NCI-H2081 treated with DMSO at 0.1 percent for 48 hours (cell line): ENCODE data around the gene PIK3R3.
A peak's percentile ranks its signal among the peaks of the same experiment; 100 is the strongest.

Experiments used
- DNase-seq: peaks from one replicate; lab custom pipeline; 2025; lab: John Stamatoyannopoulos, UW

Gene PIK3R3

GRCh38 chr1:46132529-46133180 is at the start of gene PIK3R3:
TSS of gene PIK3R3 (minus strand) at chr1:46132629. CDS start at chr1:46131952, 677 bp downstream.
- DNase-seq = peak; percentile 95

DNA sequence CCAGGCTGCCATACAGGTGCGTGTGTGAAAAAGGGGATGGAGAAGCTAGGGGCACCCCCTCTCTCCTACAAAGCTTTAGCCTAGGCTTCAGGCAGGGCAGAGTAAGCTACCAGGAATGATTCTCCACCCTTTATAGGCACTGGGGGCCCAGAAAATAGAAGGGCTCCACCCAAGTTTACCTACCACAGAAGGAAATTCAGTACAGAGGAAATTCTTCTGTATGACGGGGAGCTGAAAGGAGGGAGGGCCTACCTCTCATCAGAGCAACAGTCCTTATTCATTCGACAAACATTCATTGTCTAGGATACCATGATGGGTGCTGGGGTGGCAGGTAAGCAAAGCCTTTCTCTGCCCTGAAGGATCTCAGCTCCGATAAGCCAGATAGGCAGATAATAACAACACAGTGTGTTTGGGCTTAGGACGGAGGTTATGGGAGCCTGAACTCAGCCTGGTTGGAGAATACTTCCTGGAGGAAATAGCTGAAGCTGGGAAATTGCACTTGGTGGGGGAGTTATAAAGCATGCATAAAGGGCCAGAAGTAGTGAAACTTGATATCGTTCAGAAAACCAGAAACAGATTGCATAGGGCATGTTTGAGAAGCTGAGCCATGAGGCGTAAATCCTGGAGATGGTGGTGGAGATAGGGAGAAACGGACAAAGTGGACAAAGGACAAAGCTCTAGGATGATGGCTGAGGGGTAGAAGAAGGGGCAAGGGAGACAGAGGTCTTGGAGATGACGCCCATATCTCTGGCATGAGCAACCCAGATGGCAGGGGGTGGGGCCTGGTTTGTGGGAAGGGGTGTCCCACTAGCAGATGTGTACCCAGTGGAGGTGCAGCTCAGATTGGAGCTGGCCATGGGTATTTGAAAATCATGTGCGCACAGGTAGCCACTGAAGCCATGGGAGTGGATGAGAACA is 49.2 kb upstream of the PIK3R3 start:
- no peak for DNase-seq

DNA sequence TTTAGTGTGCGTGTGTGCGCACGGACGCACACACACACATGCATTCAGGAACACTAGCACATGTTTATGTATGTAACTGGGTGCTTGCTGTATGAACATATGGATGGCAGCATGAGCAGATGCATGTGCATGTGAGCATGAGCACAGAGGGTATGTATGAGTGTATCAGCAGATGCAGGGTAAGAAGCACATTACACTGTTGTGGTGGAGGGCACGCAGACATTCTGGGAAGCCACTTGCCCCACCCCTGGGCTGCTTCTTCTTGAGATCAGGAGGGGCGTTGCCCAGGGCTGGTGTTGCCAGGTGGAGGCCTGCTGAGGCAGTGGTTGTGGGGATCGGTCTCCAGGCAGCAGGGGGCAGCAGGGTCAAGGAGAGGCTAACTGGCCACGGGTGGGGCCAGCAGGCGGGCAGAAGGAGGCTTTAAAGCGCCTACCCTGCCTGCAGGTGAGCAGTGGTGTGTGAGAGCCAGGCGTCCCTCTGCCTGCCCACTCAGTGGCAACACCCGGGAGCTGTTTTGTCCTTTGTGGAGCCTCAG is 47.7 kb upstream of the PIK3R3 start:
- no peak for DNase-seq

- peak; percentile 53 for DNase-seq
These were observed 47.0 kb upstream of the PIK3R3 start for GRCh38 chr1:46179138-46180081.

- no peak for DNase-seq
These were observed 43.9 kb upstream of the PIK3R3 start, which contains the start of gene P3R3URF for GRCh38 chr1:46176211-46176865. TSS of gene P3R3URF (minus strand) at chr1:46176488. CDS start at chr1:46176471, 17 bp downstream.

DNA sequence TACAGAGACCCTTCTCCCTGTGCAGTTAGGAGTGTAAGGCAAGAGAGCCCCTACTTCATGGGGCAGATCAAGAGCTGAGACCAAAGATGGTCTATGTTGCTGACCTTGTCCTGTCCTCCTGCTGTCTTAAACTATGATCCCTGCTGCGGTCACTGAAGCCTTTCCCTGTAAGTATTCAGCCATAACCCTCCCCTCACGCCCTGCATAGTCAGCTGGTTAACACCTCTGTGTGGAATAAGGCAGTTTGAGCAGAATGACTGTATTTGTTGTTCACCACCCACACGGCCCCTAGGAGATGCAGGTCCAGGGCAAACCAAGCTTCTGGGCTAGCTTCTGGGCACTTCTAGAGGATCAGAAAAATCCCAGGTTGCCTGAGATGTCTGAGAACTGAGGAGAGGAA is 42.8 kb upstream of the PIK3R3 start:
- DNase-seq = no peak

DNA sequence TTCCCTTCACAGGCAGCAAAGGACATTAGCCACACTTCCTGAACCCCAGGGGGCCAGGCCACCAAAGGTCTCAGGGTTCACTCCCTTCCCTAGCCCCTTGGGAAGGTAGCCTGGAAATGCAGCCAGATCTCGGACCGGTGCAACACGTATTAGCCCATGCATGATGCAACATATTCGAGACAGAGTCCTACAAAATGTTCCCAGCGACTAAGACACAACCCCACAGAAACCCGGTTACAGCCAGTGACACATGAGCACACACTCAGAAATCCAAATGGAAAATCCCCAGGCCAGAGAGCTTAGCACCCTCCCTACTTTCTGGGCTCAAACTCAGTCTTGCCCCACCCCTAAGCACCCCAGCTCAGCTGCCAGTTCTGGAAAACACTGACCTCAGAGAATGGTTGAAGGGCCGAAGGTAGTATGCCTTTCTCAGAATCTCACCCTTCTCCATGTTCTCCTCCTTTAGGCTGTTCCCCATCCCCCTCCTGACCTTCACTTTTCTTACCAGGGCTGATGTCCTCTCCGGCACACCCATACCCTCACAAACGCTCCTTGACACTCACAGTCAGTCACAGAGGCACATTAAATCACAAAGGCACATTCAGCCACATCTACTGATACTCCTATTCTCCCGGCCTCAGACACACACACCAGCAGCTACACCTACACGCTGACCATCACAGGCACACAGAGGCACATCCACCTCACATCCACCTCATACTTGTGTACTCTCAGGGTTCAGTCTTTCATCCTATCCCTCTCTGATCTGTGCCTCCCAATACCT is 42.2 kb upstream of the PIK3R3 start, which contains the start of gene TSPAN1:
TSS of gene TSPAN1 (plus strand) at position 640 of the 784 bp plus-strand sequence. CDS start 6,021 bp downstream, outside the sequence.
- no peak for DNase-seq

DNA sequence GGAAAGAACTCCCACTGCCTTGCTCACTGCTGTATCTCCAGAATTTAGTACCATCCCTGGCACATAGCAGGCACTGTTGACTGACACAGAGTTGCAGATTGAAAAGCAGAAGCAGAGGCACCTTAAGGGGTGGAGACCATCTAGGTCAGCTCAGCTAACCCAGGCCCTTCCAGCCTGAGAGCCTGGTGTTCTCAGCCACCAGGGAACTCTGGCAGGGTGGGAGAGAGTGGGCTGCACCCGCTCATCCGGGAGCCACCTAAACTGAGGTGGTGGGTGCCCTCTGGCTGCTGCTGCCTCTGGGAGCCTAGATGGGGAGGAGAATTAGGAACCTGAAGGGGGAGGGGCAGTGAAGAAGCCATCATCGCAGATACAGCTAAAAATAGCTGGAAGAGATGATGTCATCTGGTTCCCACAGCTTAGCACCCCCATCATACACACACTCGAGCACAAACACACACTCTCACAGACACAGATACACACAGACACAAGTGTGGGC is 41.0 kb upstream of the PIK3R3 start:
- no peak for DNase-seq

- no peak for DNase-seq
These were observed 39.9 kb upstream of the PIK3R3 start for GRCh38 chr1:46172321-46172720.

DNA sequence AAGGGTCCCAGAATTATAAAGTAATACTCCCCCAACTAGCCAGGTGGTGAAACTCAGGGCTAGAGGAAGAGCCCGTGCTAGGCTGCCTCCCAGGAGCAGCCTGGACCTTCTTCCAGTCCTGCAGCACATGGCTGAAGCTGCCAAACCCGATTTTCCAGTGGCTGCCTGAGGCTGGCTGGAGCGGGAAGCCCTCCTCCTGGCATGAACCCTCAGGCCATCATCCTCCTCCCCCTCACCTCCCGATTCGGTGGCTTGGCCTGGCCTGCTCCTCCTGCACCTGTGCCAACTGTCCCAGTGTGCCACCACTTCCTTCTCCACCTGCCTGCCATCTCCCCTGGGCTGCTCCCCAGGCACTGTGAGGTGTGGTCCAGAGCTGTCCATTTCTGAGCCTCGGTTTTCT is 39.4 kb upstream of the PIK3R3 start:
- DNase-seq = no peak

DNA sequence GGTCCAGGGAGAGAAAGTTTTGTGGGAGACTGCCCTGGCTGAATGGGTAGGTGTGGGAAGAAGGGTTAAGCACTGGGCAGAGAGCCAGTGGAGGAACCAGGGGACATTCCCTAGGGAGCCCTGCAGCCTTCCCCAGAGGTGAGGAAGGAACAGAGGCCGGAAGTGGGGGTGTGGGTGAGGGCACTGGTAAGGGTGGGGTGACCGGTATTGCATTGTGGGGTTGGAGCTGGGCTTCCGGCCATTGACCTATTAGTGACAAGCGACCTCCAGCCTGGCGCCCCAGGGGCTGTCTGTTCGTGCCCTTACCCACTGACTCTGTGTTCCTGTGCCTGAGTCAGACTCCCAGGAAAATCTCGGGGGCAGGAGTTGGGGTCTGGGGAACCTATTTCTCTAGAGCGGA is 38.9 kb upstream of the PIK3R3 start:
- DNase-seq = no peak

DNA sequence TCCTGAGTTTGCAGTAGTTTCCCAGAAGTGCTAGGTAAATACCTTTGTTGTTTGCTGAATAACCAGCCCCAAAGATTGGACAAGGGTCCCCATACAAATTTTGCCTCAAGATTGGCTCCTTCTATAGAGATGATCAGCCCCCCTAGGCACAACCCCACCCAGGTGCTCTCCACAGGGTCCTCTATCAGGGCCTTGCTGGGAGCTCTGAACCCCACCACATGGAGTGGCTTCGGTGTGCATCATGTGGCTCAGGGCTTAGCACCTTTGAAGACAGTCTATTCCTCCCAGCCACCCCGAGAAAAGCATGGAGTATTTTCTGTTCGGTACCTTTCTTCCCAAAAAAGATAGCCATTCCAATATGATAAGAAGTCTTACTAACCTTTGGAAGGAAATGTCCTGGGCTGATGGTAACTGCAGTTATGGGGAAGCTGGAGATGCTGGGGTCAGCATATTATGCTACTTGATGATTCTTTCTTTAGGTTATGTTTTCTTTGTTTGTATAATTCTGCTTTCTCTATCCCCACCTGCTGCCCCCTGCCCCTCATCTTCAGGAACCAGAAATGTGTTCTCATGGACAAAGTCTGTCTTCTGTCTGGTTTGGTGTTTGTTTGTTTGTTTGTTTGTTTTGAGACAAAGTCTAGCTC is 37.5 kb upstream of the PIK3R3 start:
- DNase-seq = no peak

- DNase-seq = no peak
These were observed 36.0 kb upstream of the PIK3R3 start for GRCh38 chr1:46168477-46168876.

- DNase-seq = no peak
These were observed 34.4 kb upstream of the PIK3R3 start for GRCh38 chr1:46166521-46167462.

DNA sequence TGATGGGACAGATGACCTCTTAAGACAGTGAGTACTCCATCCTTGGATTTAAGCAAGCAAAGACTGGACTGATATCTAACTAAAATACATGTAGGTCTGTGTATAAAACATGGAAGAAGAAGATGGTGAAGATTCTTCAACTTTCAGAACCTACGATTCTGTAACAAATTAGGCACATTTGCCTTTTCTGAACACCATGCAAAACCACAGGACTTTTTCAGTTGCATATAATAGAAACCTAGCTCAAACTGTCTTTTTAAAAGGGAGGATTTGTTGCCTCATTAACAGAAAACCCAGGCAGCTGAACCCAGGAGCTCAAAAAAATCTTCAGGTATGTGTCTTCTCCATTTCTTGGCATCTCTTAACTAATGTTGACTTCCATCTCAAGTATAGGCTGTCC is 27.8 kb upstream of the PIK3R3 start:
- DNase-seq = no peak

GRCh38 chr1:46159516-46159915 is 27.1 kb upstream of the PIK3R3 start:
- no peak for DNase-seq

DNA sequence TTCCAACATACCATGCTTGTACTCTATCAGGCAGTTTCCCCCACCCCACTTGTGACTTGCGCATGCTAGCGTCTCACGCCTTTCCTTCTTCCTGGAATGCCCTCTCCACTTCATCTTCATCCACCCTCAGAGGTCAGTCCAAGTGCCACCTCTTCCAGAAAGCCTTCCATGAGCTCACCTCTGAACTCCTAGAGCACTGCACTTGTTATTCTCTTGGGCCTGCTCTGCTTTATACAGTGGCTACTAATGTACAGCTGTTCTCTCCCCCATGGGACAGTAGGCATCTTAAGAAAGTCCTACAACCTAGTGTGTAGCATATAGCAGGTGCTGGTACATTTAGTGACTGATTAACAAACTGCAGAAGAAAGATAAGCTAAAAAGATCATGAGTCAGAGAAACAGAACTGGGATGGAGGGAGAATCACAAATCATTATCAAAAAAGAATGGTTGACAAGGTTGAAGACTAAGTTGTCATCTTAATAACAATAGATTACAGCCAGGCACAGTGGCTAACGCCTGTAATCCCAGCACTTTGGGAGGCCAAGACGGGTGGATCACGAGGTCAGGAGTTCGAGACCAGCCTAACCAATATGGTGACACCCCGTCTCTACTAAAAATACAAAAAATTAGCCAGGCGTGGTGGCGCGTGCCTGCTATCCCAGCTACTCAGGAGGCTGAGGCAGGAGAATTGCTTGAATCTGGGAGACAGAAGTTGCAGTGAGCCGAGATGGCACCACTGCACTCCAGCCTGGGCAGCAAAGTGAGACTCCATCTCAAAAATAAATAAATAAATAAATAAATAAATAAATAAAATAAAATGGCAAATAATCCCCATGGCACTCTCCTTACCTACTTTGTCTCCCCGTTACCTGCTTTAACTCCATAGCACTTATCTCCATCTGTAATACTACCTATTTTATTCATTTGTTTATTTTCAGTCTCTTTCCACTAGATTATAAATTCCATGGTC is 26.2 kb upstream of the PIK3R3 start:
- no peak for DNase-seq
